Right renal pelvis (tissue), 4 donors: ENCODE measurements around the gene PBX3. TPM values are rescaled to one million over a fixed set of nuclear protein-coding genes. Genes with fewer than 3 reads are reported as not detected.
A peak's percentile ranks its signal among the peaks of the same experiment; 100 is the strongest.
"Not testable (repeated sequence)": the region's sequence is repeated elsewhere in the genome, so short reads cannot be mapped to it uniquely, and the experiment has no call there.

Experiments
- DNase-seq, 4 donors: peaks; one replicate each; pipeline ENCODE4 v3.0.0-alpha.2; 2013; ENCODE audit warnings: low read depth in 4 of 4, low spot score in 3 of 4, missing footprints in 1 of 4
- polyA plus RNA-seq, 4 donors: library from polyadenylated mRNA; unstranded; fragments of 120-200 nt; gene quantifications; one replicate each; pipeline ENCODE4 v1.2.1, GENCODE V29; 2013; ENCODE audit not compliant: insufficient read length in 4 of 4

The PBX3 gene
- polyA plus RNA-seq, 4 donors = 26.9 to 33.9 (median 31.7) TPM

DNA sequence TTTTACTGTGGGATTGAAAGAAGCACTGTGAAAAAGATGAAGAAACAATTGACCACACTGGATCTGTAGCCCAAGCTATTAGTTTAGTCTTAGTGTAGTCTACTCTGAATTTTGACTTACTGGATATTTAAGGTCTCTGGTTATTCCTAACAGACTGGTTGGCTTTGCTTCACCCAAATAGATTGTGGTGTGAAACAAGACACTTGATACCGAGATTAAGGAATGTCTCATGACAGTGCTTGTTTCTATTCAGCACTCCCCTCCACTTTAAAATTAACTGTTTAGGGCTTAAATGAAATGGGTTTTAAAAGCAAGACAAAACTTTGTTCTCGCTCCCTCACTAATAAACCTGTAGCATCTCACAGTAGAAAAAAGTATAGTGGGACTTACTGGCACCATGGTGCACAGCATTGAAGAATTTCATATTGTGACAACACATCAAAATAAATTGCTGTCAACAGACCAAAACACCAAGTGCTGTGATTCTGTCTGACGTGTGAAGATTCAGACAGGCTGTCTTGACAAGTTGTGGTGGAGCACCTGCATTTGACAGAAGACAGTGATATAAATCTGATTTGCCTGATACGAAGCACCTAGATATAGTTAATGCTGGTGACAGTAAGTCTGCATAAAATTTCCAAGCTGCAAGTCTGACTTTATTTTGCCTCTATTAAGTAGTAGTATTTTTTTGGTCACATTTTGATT, 73.1 kb downstream of the PBX3 start:
- DNase-seq = no peak

DNA sequence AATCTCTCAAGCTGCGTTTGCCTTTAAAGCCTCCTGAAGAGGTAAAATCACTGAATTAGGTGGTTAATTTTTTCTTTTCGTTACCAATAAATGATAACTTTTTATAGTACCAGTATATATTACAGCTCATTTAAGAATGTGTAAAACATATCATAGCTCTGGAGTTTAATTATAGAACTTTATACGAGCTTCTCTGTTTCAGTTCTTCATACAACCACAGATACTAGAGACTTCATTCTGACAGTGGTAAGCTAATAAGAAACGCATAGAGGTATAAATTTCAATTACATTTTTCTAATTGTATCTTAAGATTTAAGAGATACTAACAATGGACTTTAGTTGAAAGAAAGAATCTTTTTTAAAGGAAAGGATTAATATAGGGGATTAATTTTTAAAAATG, 73.9 kb downstream of the PBX3 start:
- DNase-seq = no peak

DNA sequence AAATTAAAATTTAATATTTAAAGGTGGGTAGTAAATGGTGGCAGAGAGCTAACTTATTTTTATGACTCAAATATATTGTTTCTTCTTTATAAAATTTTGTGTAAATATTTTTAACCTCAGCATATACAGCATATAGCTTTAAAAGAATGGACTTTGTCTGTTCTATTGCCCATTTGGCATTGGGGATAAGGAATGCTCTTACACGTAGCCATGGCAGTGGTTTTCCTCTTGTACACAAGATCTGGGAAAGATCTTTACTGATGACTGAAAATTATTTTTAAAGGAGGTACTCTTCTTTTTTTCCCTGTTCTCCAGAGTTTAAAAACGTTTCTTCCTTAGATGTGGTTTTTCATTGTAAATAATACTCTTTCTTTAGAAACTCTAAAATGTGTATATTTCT, 75.0 kb downstream of the PBX3 start:
- no peak for DNase-seq

GRCh38 chr9:125822902-125823301, 75.7 kb downstream of the PBX3 start:
- no peak for DNase-seq

GRCh38 chr9:125823874-125824406, 76.8 kb downstream of the PBX3 start:
- DNase-seq = not testable (repeated sequence)

GRCh38 chr9:125825762-125826161, 78.6 kb downstream of the PBX3 start:
- DNase-seq = no peak

DNA sequence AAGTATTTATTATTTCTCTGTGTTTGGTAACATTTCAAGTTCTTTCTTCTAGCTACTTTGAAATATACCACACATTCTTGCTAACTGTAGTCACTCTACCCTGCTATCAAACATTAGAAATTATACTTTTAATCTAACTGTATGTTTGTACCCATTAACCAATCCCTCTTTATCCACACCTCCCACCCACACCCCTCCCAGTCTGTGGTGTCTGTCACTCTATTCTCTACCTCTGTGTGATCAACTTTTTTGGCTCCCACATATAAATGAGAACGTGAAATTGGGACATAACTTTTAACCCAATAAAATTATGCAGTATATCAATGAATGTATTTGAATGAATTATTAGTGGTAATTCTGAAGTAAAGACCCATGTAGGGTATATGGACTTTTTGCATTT, 79.7 kb downstream of the PBX3 start:
- DNase-seq = no peak

- no peak for DNase-seq
Observed at GRCh38 chr9:125829743-125830142, 82.6 kb downstream of the PBX3 start.

DNA sequence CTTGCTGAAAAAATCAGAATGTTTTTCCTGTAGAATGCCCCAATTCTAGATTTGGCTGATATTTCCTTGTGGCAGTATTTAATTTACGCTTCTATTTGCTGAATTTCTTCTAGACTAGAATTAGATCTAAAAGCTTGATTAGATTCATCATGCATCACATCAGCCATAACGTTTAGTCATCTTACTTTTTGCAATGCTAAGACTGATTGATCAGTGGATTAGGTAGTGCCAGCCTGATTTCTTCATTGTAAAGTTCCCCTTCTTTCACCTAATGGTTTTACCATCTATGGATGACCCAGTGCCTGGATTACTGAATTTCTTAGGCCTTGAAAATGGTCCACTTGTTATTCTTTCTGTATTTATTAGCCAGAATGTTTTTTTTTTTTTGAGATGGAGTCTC, 83.9 kb downstream of the PBX3 start:
- DNase-seq = no peak

GRCh38 chr9:125831616-125832015, 84.4 kb downstream of the PBX3 start:
- no peak for DNase-seq

- DNase-seq = no peak
Observed at GRCh38 chr9:125835655-125836054, 88.5 kb downstream of the PBX3 start.

GRCh38 chr9:125839317-125839716, 92.1 kb downstream of the PBX3 start:
- no peak for DNase-seq

DNA sequence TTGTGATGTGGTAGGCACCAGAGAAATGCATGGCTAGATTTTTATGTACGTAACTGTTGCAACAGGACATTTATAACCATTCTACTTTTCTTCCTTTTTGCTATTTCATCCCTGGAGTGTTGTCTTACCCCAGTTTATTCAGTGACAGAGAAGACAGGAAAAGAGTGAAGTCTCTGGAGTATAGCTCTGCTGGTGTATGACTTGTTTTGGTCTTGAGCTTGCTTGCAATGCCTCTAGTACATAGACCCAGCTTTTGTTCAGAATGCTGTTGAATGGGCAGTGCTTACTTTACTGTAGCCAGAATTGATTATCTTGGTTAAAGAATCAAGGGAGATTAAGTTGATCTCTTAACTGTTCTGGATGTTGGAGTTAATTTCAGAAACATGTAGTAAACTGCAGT, 94.3 kb downstream of the PBX3 start:
- DNase-seq = no peak

DNA sequence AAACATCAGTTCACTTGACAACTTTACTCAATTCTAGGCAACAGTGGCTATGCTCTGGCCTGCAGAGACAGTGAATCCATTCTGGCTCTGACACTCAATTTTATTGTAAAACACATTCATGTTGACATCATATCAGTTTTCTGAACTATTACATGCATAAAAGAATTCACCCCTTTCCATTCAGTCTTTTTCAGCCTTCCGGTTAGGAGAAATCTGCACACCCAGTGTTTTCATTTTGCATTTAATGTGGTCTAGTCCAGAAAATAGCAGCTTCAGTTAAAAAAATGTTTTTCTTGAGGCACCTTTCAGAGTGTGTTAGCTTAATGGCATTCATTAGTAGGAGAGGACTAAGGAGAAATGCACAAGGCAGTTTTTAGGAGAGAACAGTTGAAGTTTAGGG, 95.1 kb downstream of the PBX3 start:
- no peak for DNase-seq

DNA sequence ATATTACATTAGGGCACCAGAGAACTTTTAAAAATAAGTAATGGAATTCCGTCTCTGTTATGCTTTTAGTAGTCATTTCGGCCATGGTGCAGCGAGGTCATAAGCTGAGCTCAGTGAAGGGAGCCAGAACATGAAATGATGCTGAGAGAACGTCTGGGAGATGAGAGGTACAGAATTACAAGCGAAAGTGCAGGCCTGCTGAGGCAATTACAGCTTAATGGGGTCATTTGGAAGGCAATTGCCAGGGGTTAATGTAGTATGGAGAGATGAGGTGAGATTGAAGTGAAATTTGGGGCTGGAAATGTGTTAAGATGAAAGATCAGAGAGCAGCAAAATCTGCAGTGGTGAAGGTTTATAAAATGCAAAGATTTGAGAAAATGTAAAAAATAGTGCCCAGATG, 96.5 kb downstream of the PBX3 start:
- DNase-seq = peak in 2 of 4 donors; percentile 14 to 23

- no peak for DNase-seq
Observed at GRCh38 chr9:125844611-125845010, 97.4 kb downstream of the PBX3 start.

DNA sequence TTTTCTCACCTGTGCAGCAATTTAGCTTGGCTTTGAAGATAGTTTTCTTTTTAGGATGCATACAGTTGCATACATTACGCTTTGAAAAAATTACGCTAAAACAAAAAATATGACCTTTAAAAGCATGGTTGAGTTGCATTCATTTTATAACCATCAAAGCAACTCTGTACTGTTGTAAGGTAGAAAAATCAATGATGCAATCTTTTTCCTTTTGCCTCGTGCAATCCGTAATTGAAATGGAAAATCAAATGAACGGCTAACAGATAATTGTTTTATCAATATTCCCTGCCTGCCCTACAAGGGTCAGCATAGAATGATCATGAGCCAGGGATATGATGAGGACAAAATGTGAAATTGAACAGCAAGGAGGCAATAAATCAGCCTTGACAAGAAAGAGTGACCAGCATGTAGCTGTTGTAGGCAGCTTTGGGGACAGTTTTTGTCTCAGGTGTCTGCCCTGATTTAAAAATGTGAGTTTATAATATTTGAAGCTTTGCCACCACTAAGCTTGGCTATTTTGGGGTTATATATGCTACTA, 98.2 kb downstream of the PBX3 start:
- no peak for DNase-seq

DNA sequence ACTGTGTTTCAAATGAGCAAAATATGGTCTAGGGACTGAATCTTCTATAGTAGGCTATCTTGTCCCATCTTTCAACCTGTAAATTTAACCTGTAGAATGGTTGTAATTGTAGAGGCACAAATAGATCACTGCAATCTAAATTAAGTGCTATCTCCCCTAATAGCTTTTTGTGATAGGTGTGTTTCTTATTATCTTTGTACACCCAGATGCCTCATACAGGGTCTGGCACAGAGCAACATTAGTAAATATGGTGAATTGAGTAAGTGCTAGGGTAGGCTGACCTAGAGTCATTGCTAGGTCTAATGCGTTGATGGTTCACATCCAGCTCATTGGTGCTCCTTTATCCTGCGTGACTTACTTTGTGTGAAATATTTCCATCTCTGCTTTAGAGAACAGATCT, 100.6 kb downstream of the PBX3 start:
- DNase-seq = no peak

DNA sequence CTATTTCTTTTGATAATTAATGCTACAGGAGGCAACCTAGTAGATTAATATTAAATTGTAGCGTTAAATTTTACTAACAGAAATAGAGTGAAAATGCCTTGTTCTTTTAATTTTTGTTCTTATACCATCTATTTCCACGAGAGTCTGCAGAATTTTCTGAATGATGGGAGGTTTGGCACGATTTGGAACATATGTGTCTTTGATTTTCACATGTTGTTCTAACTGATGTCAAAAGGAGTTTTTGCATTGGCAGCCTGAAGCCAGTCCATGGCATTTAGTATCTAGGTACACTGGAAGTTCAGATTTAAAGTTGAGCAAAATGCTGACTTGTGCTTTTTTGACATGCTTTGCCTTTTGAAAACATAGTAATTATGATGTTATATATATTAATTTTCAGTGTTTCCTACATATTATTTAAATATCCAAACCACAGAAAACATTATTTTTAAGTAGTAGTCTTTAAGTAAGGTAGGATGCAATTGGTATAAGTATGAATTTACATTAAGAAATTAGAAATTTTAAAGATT, 103.0 kb downstream of the PBX3 start:
- no peak for DNase-seq

DNA sequence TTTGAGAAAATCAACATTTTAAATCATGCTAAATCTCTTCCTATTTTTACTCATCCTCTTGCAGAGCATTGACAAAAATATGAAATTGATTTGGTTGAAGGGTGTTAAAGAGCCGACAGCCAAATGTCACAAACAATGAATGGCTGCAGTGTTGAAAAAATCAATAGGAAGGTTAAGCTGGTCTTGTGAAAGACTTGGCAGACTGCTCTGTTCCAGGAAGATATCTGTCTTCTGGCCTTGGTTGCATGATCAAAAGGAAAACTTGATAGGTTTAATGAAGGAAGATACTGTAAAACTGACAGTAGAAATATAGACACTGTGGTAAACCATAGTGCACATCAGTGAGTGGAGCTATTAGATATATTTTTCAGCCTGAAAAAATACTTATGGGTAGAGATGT, 103.6 kb downstream of the PBX3 start:
- no peak for DNase-seq

DNA sequence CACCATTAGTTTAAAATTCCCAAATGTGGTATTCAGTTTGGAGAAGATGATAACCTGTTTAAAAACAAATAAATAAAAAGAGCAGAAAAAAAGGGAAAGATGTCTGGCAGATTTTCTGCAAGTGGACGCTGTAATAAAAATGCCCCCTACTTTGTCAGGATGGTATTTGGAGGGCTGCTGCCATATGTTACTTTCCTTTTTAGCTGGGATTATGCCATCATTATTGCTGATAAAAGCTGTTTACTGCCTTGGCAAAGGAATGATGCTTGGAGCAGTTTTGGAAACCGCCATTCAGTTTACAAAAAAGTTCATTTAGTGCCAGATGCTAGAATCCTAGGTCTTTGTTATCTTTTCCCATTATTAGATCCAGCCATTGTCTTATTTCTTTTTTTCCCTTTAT, 104.8 kb downstream of the PBX3 start:
- no peak for DNase-seq

- no peak for DNase-seq
Observed at GRCh38 chr9:125852386-125852785, 105.2 kb downstream of the PBX3 start.
